Kidney (tissue), 14 donors: ENCODE results near the gene RGPD3. TPM values are rescaled to one million over a fixed set of nuclear protein-coding genes. Genes with fewer than 3 reads are reported as not detected.
"Not testable (repeated sequence)": the region's sequence is repeated elsewhere in the genome, so short reads cannot be mapped to it uniquely, and the experiment has no call there.

Source experiments
- DNase-seq, 5 donors: peaks; one replicate each; pipeline ENCODE4 v3.0.0-alpha.2; 2013 to 2020
- FAIRE-seq: peaks from 2 replicates; lab custom pipeline; 2012; peaks lifted over from hg19 to GRCh38; lab: Jason Lieb, UNC
- H3K27ac ChIP-seq, 2 donors: one replicate each; pipeline ENCODE4 v1.7.0; 2013; ENCODE audit warnings: low read depth in 2 of 2, low read length in 2 of 2, inconsistent platforms in 1 of 2
- H3K27me3 ChIP-seq: one replicate; pipeline ENCODE4 v1.7.1; 2013; ENCODE audit warnings: low read length, inconsistent platforms; ENCODE audit not compliant: control insufficient read depth, insufficient read depth
- H3K36me3 ChIP-seq, 3 donors: one replicate each; pipeline versions ENCODE4 v1.7.0 to v1.7.1; 2013; ENCODE audit warnings: low read length in 3 of 3, control low read depth in 1 of 3, inconsistent platforms in 1 of 3; ENCODE audit not compliant: insufficient read depth in 3 of 3, control insufficient read depth in 2 of 3
- H3K4me1 ChIP-seq, 3 donors: one replicate each; pipeline versions ENCODE4 v1.7.0 to v1.7.1; 2013; ENCODE audit warnings: low read length in 3 of 3, inconsistent platforms in 1 of 3, low read depth in 1 of 3; ENCODE audit not compliant: control insufficient read depth in 2 of 3, insufficient read depth in 2 of 3
- H3K4me3 ChIP-seq, 3 donors: one replicate each; pipeline versions ENCODE4 v1.7.0 to v1.8.1; 2013; ENCODE audit warnings: low read length in 3 of 3, control low read depth in 1 of 3, inconsistent platforms in 1 of 3
- H3K9ac ChIP-seq, 3 donors: one replicate each; pipeline versions ENCODE4 v1.7.0 to v1.7.1; 2013; ENCODE audit warnings: low read length in 3 of 3, control low read depth in 1 of 3, inconsistent platforms in 1 of 3
- H3K9me3 ChIP-seq, 3 donors: one replicate each; pipeline versions ENCODE4 v1.7.0 to v1.7.1; 2013; ENCODE audit warnings: low read length in 3 of 3, control low read depth in 1 of 3, inconsistent platforms in 1 of 3; ENCODE audit not compliant: control insufficient read depth in 2 of 3, insufficient read depth in 1 of 3
- intact Hi-C: fragments of 100-400 bp; cut with DNase I; formaldehyde crosslinking; loops from one replicate; pipeline ENCODE4 v1.11.1; 2022
- polyA plus RNA-seq: library from polyadenylated mRNA; stranded (reverse); fragments of 350-450 nt; fragmentation: Illumina TruSeq; extraction: RNeasy Lipid Tissue Mini Kit (QIAGEN cat#74804); gene quantifications from one replicate; pipeline ENCODE4 v1.2.3, GENCODE V29; 2014; ENCODE audit warnings: low read depth, low replicate concordance; ENCODE audit not compliant: insufficient read depth
- total RNA-seq: library from RNA; stranded (reverse); fragmentation: NEBNext Ultra II Directional; extraction: Animal tissue kit (Norgen Biotek cat#: 25700); gene quantifications from one replicate; pipeline ENCODE4 v1.2.1, GENCODE V29; 2021
- TF ChIP-seq, protein P1 (sequence below): IDR thresholded peaks from 3 replicates; pipeline ENCODE4 v1.5.1; 2012; ENCODE audit warnings: mild to moderate bottlenecking, moderate library complexity, borderline replicate concordance; ENCODE audit not compliant: insufficient read depth; ENCODE audit errors: extremely low read depth
- donor health status: control.
- donor health status: control.
- donor health status: control.
- donor health status: control.
- donor health status: control.
- donor health status: DM: yes; HTN: yes; CAD: no.
- donor health status: Normal renal cell carcinoma (clear cell type).

The RGPD3 gene
- total and polyA plus RNA-seq, 2 donors from 2014 or later = 0.19 to 0.41 TPM

DNA sequence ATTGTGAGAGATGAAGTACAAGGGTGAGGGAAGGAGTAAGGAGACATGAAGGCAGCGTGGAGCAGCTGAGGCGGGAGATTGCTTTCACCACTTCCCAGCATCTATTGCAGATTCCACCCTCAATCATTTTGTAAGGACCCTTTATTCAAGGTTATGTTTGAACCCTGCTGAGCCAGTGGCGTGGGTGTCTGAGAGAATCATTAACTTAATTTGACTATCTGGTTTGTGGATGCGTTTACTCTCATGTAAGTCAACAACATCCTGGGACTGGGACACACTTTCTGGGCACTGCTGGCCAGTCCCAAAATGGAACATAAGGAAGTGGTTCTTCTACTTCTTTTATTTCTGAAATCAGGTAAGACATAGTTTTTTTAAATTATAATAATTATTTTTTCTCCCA lies 86.3 kb downstream of the RGPD3 start:
- intact Hi-C loops, DNase-seq, H3K27me3 ChIP-seq, H3K4me1 ChIP-seq, H3K9ac ChIP-seq, H3K9me3 ChIP-seq, H3K36me3 ChIP-seq, H3K27ac ChIP-seq, FAIRE-seq, H3K4me3 ChIP-seq: not testable (repeated sequence)

DNA sequence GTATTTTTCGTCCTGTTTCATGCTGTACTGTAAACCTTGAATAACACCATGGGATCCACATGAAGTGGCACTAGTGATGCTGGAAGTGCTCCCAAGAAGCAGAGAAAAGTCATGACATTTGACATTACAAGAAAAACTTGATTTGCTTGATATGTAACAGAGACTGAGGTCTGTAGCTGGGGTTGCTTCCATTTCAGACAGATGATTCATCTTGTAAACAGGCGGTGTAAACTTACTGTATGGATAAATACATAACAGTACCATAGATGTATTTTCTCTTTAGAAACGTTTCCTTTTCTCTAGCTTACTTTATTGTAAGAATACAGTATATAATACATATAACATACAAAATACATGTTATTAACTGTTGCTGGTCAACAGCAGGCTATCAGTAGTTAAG lies 88.6 kb downstream of the RGPD3 start:
- H3K9me3 ChIP-seq, DNase-seq, intact Hi-C loops, H3K4me1 ChIP-seq, H3K27me3 ChIP-seq, H3K27ac ChIP-seq, H3K9ac ChIP-seq, H3K36me3 ChIP-seq, H3K4me3 ChIP-seq, FAIRE-seq: not testable (repeated sequence)

DNA sequence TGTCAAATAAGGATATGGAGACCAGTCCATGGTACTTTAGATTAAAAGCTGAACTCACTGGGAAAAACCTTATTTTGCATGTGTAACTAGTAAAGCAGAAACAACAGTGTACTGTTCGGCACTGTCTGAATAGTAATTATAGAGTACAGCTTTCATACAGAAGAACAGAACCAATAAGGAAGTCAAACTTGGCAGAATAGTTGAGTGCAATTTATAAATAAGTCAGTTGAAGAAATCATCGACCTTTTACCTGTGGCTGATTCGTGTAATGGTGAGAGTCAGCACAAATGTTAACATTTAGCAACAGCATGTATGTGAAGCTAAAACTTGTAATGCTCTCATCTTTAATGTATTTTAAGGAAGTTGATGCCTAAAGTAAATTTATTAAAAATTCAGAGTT lies 99.0 kb downstream of the RGPD3 start:
- intact Hi-C loops, H3K4me1 ChIP-seq, H3K4me3 ChIP-seq, FAIRE-seq, H3K36me3 ChIP-seq, H3K27me3 ChIP-seq, H3K27ac ChIP-seq, H3K9me3 ChIP-seq, H3K9ac ChIP-seq, DNase-seq: not testable (repeated sequence)

GRCh38 chr2:106366204-106366885 lies 101.9 kb downstream of the RGPD3 start:
- H3K9ac ChIP-seq = no peak overlapping the region
- no peak overlapping the region for H3K4me3 ChIP-seq
- H3K4me1 ChIP-seq = peaks cover 0 to 2% (median 0%) of the 10 kb centered on the region in 3 donors
- TF ChIP-seq, protein P1, sequence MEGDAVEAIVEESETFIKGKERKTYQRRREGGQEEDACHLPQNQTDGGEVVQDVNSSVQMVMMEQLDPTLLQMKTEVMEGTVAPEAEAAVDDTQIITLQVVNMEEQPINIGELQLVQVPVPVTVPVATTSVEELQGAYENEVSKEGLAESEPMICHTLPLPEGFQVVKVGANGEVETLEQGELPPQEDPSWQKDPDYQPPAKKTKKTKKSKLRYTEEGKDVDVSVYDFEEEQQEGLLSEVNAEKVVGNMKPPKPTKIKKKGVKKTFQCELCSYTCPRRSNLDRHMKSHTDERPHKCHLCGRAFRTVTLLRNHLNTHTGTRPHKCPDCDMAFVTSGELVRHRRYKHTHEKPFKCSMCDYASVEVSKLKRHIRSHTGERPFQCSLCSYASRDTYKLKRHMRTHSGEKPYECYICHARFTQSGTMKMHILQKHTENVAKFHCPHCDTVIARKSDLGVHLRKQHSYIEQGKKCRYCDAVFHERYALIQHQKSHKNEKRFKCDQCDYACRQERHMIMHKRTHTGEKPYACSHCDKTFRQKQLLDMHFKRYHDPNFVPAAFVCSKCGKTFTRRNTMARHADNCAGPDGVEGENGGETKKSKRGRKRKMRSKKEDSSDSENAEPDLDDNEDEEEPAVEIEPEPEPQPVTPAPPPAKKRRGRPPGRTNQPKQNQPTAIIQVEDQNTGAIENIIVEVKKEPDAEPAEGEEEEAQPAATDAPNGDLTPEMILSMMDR = no peak
- no peaks in the 10 kb centered on the region for H3K27me3 ChIP-seq
- peaks cover 0 to 3% (median 0%) of the 10 kb centered on the region in 3 donors for H3K9me3 ChIP-seq
- DNase-seq = peak in 1 of 5 donors; percentile 72
- intact Hi-C loops = no loop called here
- no peaks in the 10 kb centered on the region for H3K36me3 ChIP-seq
- no peak for FAIRE-seq
- no peak overlapping the region for H3K27ac ChIP-seq

- TF ChIP-seq, protein P1 = no peak
- no peak overlapping the region for H3K9ac ChIP-seq
- intact Hi-C loops = no loop called here
- H3K27ac ChIP-seq = no peak overlapping the region
- H3K36me3 ChIP-seq = no peaks in the 10 kb centered on the region
- H3K27me3 ChIP-seq = no peaks in the 10 kb centered on the region
- FAIRE-seq (no peak), DNase-seq (no peak)
- peaks cover 0 to 2% (median 0%) of the 10 kb centered on the region in 3 donors for H3K4me1 ChIP-seq
- H3K4me3 ChIP-seq = no peak overlapping the region
- peaks cover 0 to 3% (median 0%) of the 10 kb centered on the region in 3 donors for H3K9me3 ChIP-seq
These were observed 104.4 kb downstream of the RGPD3 start for GRCh38 chr2:106363791-106364190.
